HL-60/S4 treated with retinoic acid at 250 ng/mL for 4 days and 3 days (cell line): ENCODE data around the gene SEC31B.

Experiments used
- in situ Hi-C: fragments of 300-500 bp; cut with MboI; formaldehyde crosslinking; loops from 2 replicates; pipeline ENCODE4 v1.7.0; 2022; ENCODE audit warnings: low sequenced_read_pairs

The SEC31B gene

GRCh38 chr10:100505164-100505563 lies 14.5 kb downstream of the SEC31B start:
- in situ Hi-C loops = no loop called here

DNA sequence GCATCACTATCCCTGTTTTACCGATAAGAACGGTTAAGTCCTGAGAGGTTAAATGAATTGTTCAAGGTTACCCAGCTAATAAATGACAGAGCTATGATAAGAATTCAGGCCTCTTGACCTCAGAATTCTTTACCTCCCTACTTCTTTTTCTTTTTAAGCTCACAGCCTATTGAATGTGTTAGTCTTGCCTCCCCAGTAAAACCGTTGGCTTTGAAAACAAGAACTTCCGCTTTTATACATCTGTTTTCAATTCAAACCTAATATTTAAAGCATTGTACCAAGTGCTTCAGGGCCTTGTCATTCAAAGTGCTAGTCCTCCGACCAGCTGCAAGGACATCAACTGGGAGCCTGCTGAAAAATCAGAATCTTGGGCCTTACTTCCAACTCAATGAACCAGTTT lies 15.6 kb downstream of the SEC31B start:
- in situ Hi-C loops = no loop called here

DNA sequence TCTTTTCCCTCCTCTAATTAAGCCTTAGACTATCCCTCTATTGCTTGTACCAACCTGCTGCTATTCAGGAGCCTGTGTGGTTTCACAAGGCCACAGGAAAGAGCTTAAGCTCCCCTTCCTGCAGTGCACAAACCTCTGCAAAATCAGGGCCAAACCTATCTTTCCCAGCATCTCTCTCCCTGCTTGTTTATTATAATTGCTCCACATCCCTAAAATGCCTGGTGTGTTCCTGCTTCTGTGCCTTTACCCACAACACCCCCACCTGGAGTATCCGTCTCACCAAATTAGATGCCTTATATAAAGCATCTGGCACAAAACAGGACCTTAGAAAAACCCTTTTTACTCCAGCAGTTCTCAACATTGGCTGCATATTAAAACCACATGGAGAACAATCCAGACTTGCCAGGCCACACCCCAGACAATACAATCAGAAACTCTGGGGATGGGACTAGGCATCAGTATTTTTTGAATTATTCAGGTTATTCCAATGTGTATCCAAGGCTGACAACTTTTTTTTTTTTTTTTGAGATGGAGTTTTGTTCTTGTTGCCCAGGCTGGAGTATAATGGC lies 16.7 kb downstream of the SEC31B start:
- in situ Hi-C loops = no loop called here

GRCh38 chr10:100501423-100501822 lies 18.2 kb downstream of the SEC31B start:
- in situ Hi-C loops = no loop called here

GRCh38 chr10:100498059-100498458 lies 21.6 kb downstream of the SEC31B start:
- in situ Hi-C loops = no loop called here

GRCh38 chr10:100496567-100496966 lies 23.1 kb downstream of the SEC31B start:
- in situ Hi-C loops = no loop called here

- in situ Hi-C loops = no loop called here
Measured at GRCh38 chr10:100490531-100490930, 29.1 kb downstream of the SEC31B start.

DNA sequence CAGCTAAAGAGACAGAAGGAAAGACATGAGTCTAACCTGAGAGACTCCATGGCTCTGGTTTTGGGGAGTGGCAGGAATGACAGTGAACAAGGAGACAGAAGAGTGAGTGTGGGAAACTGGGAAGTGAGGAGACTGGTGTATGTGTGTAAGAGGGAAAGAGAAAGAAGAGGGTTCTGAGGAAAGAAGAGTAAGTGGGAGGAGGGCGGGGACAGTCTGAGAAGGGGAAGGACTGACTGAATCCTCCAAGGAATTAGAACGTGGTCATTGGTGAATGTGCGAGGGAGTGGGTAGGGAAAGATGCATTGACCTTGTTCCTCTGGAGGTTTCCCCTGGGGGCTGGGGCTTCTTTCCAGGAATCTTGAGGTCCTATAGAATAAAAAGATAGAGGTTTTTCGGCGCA lies 30.3 kb downstream of the SEC31B start:
- in situ Hi-C loops = no loop called here

- in situ Hi-C loops = no loop called here
Measured at GRCh38 chr10:100487529-100487928, 32.1 kb downstream of the SEC31B start.

GRCh38 chr10:100485801-100486495 lies 33.7 kb downstream of the SEC31B start:
- in situ Hi-C loops = no loop called here

- in situ Hi-C loops = no loop called here
Measured at GRCh38 chr10:100485366-100485765, 34.3 kb downstream of the SEC31B start.

DNA sequence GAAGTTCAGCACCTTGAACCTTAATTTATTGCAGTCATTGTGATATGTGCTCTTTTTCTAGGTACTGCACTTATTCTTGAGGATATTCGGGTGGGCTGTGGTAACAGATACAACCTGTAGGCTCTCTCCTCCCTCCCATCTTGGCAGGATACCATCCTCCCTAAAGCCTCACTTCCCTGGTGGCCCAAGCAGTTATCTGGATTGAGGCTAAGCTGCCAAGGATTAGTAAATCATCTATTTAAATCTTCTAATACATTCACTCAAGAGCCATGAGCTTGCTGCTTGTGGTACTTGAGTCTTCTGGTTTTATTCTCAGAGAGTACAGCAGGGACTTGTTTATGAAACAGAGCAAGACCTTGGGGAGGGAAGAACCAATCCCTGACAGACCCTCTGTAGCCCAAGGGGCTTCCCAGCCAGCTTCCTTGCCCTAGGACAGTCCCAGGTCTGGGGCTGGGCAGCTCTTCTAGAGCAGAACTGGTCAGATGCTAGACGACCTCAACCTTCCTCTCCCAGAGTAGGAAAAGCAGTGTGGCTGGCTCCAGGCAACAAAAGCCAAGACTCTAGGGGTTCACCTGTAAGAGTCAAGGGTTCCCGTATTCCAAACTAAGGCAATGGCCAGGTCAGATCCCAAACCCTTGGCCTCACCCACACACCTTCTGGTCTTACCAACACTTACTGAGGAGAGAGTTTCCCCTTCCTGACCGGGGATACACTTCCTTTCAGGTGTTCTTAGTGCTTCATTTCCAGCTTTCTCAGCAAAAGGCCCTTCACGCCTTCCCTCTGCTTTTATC lies 35.6 kb downstream of the SEC31B start:
- in situ Hi-C loops = no loop called here

DNA sequence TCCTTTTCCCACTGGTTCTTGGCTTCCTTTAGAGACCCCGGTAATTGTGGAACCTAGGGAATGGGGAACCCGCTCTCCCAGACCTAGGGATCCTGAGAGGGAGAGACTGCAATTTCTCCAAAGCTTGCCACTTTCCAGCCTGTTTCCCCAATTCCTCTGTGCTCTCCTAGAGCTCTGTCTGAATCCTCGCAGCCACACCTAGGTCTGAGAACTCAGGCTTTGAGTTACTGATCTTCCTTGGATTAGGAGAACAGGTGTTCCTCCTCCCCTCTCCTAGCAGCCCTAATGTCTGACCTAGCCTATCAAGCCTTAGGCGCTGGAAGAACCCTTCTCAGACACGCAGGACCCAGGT lies 36.9 kb downstream of the SEC31B start:
- in situ Hi-C loops = no loop called here

GRCh38 chr10:100482181-100482833 lies 37.4 kb downstream of the SEC31B start:
- in situ Hi-C loops = no loop called here

DNA sequence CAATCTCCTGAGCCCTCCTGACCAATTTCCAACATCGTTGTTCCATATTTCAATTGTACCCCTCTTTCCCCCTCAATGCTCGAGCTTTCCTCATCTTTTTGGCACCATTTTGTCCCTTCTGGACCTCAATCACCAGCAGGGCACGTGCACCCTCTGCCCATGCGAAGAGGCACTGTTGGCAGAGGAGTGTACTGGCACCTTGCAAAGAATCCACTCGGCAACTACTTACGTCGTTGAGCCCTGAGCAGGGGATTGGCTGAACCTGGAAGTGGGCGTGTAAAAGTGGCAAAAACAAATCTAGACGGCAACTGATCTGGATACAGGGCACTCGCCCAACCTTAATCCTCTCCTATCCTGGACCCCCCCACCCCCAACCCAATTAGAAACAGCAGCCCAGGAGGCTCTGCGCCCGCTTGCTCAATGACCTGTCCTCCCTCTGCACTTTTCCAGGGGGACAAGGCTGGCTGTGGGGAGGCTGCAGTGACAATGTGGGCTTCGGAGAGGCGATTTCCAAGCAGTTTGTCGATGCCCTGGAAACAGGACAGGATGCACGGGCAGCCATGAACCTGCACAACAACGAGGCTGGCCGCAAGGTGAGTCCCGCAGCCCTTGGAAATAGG lies 38.1 kb downstream of the SEC31B start:
- in situ Hi-C loops = no loop called here

GRCh38 chr10:100480002-100480401 lies 39.7 kb downstream of the SEC31B start:
- in situ Hi-C loops = no loop called here

GRCh38 chr10:100479037-100479436 lies 40.6 kb downstream of the SEC31B start:
- in situ Hi-C loops = no loop called here

- in situ Hi-C loops = no loop called here
Measured at GRCh38 chr10:100477970-100478369, 41.7 kb downstream of the SEC31B start.

DNA sequence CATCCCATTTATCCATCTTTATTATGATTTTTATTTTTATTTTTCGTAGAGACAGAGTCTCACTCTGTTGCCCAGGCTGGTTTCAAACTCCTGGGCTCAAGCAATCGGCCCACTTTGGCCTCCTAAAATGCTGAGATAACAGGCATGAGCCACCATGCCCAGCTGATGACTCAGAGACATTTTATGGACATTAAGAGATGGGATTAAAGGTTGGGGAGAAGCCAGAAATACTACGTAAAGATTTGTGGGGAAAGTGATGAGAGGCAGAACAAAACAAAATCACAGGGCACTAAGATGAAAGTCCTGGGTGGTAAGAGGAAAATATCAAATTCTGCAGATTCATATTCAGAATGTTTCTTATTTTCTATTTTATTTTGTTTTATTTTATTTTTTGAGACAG lies 49.3 kb downstream of the SEC31B start:
- in situ Hi-C loops = no loop called here

DNA sequence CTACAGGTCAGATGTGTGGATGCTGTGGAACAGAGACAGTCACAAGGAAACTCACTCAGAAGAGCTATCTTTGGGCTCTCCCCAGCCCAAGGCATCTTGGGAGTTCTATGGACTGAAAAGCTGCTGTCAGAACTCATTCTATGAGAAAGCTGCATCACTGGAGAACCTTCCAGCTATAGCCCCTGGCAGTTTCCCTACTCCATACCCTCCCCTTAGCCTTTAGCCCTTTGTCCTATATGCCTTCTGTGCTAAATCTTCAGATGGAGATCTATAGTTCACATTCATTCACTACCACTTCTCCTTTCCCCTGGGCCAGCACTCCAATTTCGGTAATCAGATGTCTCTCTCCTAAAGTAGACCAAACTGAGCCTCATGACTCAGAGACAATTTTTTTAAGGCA lies 49.9 kb downstream of the SEC31B start:
- in situ Hi-C loops = no loop called here

DNA sequence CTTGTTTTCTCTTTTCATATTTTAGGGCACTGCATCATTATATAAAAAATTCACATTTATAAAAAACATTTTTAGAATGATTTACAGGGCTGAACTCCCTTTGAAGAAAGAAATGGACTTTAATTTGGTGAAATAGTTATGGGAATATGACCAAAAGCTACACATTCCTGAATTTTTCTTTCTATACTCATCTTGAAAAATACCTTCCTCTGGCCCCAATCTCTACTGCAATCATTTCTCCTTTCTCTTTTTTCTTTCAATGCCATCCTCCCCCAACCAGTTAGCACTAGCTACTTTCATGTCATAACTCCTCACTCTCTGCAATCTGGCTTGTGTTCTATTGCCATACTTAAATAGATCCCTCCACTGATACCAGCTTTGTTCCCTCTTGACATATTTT lies 50.7 kb downstream of the SEC31B start:
- in situ Hi-C loops = no loop called here
